ENCODE results near the gene TBC1D14. TPM values are rescaled to one million over a fixed set of nuclear protein-coding genes. Genes with fewer than 3 reads are reported as not detected.

TBC1D14 gene
- total and polyA plus RNA-seq, 2 of the 8 experiments (the other 6 are each of a cell fraction or from before 2014, with no cell fraction given), result 45.6 to 48.2 TPM

- TF ChIP-seq CHD7 (IDR thresholded peaks at IDR 0.05; ENCODE audit: insufficient replicate concordance, low read length) (no peak), NANOG (IDR thresholded peaks at IDR 0.05; ENCODE audit: insufficient read depth, low read depth, low read length, poor library complexity, severe bottlenecking) (no peak), CBX8 (IDR thresholded peaks at IDR 0.05; ENCODE audit: borderline replicate concordance, low read depth, low read length) (no peak), CHD1 (IDR thresholded peaks at IDR 0.05; ENCODE audit: low read depth, low read length) (no peak), USF2 (IDR thresholded peaks at IDR 0.05; ENCODE audit: low read length) (no peak)
Observed at GRCh38 chr4:6926681-6927478, 17.3 kb downstream of the TBC1D14 start (continued).
